ENCODE measurements around the gene MSLN.

DNA sequence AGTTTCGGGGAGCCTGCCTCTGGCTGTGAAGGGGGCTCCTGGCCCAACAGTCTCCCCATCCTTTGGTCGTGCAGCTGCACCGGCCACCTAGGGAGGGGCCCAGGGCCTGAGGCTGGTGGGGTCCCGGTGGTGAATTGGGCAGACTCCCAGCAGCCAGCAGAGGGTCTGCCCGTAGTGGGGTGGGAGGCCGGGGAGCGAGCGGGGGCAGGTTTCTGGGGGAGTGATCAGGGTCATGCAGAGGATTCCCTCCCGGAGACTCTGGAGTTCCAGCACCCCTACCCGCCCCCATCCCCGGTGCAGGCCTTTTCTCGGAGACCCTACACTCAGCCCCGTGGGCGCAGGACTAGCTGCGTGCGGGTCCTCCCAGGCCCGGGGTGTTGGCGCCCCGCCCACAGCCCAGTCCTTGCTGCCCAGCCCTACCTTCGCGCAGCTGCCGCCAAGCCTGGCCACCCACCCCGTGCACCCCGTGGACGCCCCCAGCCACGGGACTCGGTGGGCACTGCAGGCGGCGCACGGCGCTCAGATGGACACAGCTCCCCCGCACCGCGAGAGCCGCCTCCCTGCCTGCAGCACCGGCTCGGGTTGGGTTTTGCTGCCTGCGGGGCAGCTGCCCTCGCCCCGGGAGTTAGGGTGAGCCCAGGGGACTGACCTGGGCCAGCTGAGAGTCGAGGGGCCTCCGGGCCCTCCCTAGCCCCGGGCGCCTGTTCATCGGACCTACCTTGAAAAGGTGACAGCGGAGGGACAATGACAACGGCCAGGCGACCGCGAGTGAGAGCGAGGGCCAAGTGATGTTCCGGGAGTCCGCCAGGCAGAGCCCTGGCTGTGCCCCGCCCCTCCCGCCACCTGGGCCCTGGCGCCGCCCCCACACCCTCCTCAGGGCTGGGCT is 39.7 kb downstream of the MSLN start, which contains the start of gene GNG13:
- TF ChIP-seq MXI1 (IDR thresholded peaks at IDR 0.05; ENCODE audit: low read depth, low read length) (no peak), CTCF (IDR thresholded peaks at IDR 0.05) (no peak), RAD21 (IDR thresholded peaks at IDR 0.05; ENCODE audit: low read length) (no peak), YY1 (IDR thresholded peaks at IDR 0.05; ENCODE audit: low read depth) (no peak), SIN3A (IDR thresholded peaks at IDR 0.05; ENCODE audit: borderline replicate concordance, low read depth, low read length) (no peak), RFX5 (IDR thresholded peaks at IDR 0.05; ENCODE audit: low read length) (no peak), NFIC (IDR thresholded peaks at IDR 0.05; ENCODE audit: borderline replicate concordance) (no peak), IRF3 (IDR thresholded peaks at IDR 0.05; ENCODE audit: low read depth, low read length) (no peak), POLR2AphosphoS5 (IDR thresholded peaks at IDR 0.05; ENCODE audit: low read depth, low read length) (no peak; the same call in 1 of the 2 replicates), MEF2A (IDR thresholded peaks at IDR 0.05; ENCODE audit: borderline replicate concordance, low read depth) (no peak), TCF12 (IDR thresholded peaks at IDR 0.05) (no peak)
- TF ChIP-seq, protein P1, sequence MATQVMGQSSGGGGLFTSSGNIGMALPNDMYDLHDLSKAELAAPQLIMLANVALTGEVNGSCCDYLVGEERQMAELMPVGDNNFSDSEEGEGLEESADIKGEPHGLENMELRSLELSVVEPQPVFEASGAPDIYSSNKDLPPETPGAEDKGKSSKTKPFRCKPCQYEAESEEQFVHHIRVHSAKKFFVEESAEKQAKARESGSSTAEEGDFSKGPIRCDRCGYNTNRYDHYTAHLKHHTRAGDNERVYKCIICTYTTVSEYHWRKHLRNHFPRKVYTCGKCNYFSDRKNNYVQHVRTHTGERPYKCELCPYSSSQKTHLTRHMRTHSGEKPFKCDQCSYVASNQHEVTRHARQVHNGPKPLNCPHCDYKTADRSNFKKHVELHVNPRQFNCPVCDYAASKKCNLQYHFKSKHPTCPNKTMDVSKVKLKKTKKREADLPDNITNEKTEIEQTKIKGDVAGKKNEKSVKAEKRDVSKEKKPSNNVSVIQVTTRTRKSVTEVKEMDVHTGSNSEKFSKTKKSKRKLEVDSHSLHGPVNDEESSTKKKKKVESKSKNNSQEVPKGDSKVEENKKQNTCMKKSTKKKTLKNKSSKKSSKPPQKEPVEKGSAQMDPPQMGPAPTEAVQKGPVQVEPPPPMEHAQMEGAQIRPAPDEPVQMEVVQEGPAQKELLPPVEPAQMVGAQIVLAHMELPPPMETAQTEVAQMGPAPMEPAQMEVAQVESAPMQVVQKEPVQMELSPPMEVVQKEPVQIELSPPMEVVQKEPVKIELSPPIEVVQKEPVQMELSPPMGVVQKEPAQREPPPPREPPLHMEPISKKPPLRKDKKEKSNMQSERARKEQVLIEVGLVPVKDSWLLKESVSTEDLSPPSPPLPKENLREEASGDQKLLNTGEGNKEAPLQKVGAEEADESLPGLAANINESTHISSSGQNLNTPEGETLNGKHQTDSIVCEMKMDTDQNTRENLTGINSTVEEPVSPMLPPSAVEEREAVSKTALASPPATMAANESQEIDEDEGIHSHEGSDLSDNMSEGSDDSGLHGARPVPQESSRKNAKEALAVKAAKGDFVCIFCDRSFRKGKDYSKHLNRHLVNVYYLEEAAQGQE (IDR thresholded peaks at IDR 0.05; ENCODE audit: low read depth, low read length) = no peak
